NCI-H2171 treated with DMSO at 0.1 percent for 48 hours (cell line): Measurements from ENCODE around the gene ENTPD2.
"Not testable (repeated sequence)": the region's sequence is repeated elsewhere in the genome, so short reads cannot be mapped to it uniquely, and the experiment has no call there.

Experiments used
- DNase-seq: peaks from one replicate; lab custom pipeline; 2025; lab: John Stamatoyannopoulos, UW

Gene ENTPD2

DNA sequence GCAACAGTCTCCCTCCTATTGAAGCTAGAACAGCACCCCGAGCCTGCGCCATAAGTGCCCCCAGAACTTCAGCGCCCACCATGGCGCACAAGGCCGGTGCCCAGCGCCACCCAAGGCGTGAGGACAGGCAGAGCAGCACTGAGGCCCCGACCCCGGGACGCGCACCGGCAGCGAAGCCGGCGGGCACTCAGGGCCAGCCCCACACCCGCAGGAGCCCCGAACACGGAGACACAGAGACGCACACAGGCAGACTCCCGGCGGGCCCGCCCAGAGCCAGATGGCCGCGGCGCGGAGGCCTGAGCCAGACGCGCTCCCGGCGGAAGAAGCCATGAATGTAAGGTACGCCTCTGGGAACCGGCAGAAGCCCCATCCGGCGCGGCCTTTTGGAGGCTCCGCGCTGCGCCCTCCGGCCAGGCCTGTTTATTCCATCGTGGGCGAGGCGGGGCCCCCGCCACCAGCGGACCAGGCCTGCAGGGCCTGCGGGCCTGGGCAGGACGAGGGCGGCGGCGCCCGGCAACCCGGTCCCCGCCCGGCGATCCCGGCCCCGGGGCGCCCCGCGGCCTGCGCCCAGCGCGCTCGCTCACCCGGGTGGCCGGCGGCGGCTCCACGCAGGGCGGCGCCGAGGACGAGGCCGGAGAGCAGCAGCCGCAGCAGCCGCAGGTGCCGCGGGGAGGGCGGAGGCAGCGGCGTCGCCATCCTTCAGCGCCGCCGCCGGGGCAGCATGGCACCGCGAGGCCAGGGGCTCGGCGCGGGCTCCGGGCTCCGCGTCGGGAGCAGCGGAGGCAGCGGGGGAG is 8.4 kb downstream of the ENTPD2 start:
- peak; percentile 82 for DNase-seq

DNA sequence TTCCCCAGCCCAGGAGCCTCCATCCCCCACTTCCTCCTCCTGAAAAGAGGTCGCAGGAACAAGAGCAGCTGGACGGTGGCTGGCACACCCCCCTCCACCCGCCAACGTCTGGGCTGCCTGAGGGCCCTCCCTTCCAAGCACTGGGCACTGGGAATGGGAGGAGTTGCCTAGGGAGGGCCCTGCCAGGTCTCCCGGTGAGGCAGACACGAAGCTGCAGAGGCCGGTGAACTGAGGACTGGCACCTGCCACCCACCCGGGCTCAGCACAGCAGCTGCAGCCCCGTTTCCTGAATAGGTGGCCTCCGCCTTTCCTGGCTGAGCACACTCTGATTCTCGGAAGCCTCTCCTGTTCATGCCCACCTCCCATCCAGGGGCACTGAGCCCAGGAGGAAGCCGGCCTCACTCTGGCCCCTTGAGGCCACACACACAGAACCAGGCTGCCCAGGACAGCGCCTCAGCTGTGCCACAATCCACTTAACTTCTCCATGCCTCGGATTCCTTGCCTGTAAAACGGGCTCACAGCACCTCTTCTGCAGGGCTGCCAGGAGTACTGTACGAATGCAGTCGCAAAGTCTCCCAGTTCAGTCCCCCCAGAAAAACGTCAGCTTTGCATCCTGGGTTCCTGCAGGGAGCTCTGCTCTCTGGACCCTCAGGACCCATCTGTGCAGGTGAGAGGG is 9.2 kb downstream of the ENTPD2 start:
- DNase-seq, result peak; percentile 42

DNA sequence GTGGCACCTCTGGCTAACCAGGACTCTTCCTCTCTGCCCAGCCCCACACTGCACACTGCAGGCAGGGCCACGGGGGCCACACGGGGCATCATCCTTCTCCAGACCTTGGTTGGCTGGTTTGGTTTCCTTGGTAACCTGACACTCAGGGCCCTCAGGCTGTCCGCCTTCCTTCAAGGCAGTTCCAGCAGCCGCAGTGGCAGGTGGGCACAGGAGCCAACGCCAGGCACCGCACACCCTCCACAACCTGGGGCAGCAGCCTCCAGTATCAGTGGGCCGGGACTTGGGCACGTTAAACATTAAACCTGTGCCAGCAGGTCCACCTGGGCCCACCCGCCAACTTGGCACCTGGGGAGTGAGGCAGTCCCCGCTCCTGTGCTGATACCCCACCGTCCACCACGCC is 9.8 kb downstream of the ENTPD2 start:
- DNase-seq, result peak; percentile 23

DNA sequence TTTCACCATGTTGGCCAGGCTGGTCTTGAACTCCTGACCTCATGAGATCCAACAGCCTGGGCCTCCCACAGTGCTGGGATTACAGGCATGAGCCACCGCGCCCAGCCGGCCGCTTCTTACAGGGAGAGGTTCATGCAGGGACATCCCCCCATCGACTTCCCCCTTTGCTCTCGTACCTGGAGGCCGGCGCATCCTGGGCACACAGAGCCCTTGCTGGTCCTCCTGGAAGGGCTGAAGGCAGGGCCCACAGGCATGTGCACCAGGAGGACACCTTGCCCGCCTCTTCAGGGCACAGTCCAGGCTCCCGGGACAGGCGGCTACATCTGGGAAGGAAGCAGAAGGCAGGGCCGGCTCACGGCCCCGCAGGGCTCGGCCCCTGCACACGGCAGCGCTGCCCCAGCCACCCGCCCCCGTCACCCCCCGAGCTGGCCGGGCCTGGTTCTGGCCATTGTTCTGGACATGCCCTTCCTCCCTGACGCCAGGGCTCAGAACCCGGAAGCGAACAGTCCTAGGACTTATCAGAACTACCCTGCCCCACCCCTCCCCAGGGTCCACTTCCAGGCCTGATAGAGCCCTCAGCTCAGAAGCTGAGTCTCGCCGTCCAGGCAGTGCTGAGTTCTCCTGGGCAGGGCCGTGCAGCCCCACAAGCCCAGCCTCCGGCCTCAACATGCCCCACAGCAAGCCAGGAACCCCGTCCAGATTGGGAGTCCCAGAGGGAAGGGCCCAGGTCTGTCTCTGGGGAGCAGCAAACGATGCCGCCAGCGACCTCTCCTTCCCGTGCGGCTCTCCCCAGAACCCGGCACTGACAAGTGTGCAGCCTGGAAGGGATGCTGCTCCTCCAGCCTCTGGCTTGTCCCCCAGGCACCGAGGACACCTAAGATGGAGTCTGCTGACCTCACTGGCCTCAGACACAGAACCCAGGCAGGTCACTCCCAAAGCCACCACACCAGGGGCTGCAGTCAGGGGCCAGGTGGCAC is 10.8 kb downstream of the ENTPD2 start:
- DNase-seq, result no peak

DNA sequence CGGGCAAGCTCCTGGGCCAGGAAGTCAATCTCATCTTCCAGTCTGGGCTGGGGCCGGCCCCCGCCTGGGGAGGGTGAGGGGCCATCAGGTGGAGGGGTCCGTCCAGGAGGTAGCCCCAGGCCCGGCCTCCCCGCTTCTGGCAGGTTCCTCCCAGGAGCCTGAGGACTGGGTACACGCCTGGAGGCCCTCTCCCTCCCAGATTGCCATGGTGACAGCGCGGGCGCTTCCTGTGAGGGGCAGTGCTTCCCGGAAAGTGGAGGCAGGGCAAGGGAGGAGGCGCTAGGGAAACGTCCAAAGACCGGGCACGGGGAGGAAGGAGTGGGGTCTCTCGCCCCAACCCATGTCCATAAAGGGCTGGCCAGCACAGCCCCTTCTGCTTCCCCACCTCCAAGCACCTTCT is 12.7 kb downstream of the ENTPD2 start:
- DNase-seq, result no peak

DNA sequence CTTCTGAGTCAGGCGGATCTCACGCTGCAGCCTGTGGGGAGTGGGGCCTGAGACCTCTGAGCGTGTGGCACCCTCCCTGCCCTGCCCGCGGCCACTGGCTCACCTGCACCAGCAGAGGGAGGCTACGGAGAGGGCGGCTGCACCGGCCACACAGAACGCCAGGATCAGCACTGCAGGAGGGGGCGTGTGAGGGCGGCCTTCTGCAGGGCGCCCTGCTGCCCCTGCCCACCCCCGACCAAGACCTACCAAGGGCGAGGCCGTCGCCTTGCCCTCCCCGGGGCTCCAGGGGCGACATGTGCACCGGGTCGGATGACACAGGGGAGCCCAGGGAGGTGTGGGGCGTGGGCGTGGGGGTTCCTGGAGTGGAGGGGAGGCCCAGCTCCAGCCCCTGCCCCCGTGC is 13.3 kb downstream of the ENTPD2 start:
- no peak for DNase-seq

DNA sequence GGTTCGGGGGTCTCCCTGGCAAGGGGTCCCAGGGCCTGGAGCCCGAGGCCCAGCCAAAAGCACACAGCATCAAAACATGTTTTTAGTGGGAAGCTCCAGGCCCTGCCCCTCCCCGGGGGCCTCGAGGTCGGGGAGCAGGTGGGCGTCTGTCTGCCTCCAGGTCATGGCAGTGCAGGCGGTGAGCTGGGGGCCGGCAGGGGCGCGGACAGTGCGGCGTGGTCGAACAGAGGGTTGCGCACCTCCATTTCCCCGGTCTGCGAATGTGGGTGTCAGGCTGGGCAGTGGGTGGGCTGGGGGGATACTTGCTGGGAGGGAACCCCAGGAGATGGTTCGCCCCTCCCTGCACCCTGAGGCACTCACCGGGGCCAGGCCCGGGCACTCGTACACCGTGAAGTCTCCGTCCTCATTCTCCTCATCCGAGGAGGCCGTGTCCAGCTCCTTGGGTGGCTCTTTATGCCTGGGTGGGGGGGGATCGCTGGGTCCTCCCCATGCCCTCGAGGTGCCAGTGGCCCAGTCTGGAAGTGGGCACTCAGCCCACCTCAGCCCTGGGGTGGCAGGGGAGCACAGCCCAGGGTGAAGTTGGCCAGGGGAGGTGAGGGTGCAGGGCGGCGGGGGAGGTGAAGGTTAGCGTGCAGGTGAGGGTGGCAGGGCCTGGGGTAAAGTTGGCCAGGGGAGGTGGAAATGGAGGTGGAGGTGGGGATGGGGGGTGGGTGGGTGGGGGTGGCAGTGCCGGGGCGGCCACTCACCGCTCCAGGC is 14.1 kb downstream of the ENTPD2 start:
- DNase-seq, result no peak

DNA sequence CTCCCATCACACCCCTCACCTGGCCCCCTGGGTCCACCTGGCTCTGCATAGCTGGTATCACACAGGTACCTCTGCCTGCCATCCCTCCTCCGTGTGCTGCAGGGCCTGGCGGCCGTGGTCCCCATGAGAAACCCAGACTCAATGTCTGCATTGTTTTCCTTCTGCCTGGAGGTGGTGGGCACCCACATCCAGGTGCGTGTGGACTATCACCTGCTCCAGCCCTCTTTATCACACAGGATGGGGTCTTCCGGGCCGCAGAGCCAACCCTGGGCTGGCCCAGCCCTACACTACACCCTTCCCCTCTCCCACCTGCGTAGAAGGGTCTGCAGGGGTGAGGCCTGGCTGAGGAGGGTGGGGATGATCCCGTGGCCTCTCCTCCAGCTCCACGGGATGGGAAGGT is 14.9 kb downstream of the ENTPD2 start:
- no peak for DNase-seq

DNA sequence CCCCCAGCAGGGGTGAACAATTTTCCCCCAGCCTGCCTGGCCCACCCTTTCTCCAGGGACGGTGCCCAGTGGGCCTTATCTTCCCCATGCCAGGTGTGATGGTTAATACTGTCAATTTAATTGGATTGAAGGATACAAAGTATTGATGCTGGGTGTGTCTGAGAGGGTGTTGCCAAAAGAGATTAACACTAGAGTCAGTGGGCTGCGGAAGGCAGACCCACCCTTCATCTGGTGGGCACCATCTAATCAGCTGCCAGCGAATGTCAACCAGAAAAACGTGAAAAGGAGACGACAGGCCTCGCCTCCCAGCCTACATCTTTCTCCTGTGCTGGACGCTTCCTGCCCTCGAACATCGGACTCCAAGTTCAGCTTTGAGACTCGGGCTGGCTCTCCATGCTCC is 16.4 kb downstream of the ENTPD2 start:
- no peak for DNase-seq

DNA sequence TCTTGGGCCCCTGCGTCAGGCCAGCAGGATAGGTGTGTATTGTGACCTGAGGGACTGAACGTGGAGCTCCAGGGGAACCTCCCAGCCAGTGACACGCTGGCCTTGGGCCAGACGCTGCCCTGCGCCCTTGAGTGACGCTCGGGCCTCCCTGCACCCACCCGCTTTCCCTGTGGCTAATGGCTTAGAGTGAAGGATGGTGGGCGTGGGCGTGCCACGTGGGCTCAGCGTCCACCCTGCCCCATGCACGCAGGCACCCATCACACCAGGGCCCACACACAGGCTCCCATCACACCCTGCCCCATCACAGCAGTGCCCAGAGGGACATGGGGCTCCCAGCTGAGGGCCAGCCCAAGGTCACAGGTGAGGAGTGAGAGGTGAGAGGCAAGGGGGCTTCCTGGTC is 16.8 kb downstream of the ENTPD2 start:
- DNase-seq, result no peak

DNA sequence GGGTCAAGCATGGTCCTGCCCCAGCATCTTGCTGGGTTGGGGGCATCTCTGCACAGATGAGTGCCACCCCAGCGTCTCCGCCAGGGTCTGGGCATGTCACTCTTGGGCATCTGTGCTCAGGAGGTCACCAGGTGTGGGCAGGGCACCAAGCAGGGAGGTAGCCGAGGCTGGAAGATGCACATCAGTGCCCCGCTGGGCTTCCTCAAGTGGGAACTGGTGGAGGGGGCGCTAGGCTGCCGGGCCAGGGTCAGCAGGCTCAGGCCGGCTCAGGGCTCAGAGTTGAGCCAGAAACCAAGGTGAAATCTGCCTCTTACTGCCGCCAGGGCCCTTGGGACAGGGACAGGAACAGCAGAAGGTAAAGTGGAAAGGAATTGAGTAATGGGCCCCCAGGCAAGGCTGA is 17.9 kb downstream of the ENTPD2 start:
- DNase-seq, result no peak

DNA sequence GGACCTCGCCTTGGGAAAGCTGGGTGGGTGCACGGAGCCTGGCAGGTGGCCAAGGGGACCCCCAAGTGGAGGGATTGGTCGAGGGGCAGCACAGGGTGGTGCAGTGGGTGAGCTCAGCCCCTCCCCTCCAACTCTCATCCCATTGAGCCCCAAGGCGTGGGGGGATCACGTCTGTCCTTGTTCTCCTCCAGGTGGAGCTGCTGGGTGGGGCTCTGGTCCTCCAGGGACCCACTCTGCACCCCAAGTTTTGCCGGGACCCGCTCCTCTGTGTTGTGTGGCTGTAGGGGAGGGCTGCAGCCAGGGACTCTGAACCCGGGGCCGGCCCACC is 18.4 kb downstream of the ENTPD2 start:
- DNase-seq, result no peak

DNA sequence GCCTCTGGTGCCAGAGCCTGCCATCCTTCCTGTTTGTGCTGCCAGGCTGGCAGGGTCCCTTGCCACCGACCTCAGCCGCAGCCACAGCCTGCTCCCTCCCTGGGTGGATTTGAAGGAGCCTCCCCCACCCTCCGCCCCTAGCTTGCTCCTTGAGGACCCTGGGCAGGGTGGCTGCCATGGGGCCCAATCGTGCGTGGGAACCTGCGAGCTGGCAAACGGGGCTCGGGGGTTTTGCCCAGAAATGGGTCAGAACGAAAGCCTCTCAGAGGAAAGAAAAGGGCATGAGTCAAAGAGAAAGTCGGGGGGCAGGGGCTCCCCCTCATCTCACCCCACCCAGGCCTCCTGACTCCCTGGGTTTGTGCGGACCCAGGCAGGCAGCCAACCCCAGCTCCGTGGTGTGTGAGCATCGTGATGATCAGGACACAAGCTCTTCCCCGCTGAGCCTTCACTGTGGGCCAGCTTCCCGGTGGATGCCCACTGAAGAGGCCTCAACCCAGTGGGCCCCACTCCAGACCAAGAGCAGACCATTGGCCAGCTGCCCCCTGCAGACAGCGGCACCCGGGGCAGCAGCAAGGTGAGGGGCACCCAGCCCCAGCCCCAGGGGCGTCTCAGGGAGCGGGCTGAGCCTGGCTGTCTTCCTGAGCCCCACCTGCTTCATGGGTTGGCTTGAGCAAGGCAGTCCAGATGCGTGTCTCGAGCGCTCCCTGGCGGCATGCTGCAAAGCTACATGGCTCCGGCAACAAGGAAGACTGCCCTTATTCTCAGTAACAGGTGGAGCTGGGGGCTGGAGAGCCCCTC is 19.0 kb downstream of the ENTPD2 start:
- peak; percentile 96 for DNase-seq

DNA sequence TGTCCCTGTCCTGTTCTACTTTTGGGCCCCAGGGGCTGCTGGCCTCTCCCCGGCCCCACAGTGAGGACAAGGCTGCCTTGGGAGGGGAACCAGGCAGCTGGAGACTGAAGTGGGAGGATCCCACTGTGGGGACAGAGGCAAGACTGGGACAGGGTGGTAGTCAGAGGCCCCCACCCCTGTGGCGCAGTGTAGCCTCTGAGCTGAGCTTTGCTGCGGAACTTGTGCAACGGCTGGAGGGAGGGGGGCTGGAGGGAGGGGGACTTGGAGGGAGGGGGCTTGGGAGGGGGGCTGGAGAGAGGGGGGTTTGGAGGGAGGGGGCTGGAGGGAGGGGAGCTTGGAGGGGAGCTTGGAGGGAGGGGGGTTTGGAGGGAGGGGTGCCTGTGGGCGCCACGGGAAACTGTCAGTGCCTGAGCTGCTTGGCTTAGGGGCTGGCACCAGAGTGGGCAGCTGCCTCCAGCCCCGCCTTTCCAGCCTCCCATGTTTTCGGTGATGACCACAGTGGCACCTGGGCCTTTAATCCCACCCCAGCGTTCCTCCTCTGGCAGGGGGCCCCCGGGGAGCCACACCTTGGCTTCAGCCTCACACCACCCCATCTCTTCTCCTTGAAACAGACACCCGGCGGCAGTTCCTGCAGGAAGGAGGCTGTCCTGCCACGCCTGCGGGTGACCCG is 19.7 kb downstream of the ENTPD2 start:
- DNase-seq, result no peak

DNA sequence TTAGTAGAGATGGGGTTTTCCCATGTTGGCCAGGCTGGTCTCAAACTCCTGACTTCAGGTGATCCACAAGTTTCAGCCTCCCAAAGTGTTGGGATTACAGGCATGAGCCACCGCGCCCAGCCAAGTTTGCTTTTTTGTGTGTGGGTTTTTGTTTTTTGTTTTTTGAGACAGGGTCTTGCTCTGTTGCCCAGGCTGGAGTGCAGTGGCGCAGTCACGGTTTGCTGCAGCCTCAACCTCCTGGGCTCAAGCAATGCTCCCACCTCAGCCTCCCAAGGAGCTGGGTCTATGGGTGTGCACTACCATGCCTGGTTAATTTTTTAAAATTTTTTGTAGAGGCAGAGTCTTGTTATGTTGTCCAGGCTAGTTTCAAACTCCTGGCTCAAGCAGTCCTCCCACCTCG is 20.4 kb downstream of the ENTPD2 start:
- DNase-seq, result not testable (repeated sequence)

DNA sequence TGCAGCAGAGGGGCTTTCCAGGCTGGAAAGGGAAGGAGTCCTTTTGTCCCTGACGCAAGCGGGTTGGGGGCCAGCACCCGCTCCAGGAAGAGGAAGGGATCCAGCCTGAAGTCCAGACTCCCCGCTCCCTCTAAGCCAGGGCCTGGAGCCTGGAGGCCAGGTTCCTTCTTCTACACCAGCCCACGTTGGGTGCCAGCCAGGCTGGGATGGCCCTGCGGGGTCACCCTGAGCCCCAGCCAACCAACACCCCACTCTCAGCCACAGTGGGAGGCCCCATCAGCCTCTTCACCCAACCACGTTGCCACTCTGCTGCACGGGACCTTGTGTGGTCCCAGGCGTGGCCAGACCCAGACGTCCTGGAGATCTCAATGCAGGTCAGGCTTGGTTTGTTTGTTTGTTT is 21.0 kb downstream of the ENTPD2 start:
- no peak for DNase-seq

DNA sequence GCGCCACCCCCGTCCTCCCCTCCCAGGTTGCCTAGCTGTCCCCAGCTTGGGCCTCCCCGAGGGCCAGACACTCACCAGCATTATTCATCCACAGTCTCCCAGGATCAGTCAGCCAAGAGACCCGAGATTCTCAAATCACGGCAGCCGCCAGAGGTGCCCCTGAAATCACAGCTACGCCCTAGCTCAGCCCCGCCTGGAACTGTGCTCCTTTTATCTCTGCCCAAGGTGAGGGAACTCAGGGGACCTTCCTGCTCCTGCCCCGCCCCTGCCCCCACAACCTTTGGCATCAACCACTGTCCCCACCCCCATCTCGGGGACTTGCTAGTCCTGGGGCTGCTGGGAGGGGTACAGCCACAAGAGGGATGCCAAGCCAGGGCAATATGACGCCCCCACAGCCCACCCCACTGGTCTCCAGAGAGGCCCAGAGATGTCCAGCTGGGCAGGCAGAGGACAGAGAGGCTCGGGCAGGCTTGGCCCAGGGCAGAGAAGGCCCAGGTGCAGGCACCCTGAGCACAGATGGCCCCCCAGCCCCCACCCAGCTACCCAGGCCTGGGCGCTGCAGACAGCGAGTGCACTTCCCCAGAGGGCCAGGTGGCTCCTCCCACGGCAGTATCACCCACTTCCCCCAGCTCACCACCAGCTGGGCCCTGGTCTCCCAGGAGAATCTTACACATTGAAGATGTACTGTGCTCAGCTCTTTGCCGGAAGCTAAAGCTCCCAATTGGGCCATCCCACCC is 21.8 kb downstream of the ENTPD2 start, which contains the start of gene FUT7:
TSS of gene FUT7 (minus strand) at position 185 of the 737 bp plus-strand sequence. CDS start at position 88, 97 bp downstream.
- peak; percentile 73 for DNase-seq

DNA sequence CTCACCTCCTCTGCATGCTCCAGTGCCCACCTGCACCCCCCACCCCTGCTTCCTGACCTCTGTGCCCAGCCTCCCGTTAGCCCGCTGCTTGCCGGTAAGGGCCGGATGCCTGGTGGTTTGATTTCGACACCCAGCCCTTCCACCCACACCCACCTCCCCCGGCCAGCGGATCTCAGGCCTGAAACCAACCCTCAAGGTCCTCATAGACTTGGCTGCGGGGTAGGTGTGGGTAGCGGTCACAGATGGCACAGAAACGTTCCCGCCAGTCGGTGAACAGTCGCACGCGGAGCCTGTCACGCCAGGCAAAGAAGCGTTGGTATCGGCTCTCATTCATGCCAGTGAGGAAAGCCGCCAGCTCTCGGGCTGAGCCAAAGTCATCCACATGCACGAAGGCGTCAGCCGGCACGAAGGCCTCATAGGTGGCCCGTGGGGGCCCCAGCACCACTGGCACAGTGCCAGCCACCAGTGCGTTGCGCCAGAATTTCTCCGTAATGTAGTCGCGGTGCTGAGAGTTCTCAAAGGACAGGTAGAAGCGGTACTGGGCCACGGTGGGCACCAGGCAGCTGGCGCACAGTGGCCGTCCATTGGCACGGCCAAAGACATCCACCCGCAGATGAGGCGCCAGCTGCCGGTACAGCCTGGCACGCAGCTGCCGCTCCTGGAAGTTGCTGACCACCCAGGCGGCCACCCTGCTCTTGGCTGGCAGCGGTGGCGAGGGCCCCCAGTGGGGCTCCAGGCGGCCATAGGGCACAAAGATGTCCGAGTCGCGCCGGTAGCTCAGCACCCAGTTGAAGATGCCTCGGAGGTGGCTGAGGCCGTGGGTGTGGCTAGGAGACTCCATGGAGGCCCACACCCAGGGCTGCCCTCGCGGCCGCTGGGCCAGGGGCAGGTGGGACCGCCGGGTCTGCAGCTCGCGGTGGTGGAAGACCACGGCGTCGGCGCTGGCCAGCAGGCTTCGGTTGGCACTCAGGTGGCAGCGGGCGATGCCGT is 23.0 kb downstream of the ENTPD2 start:
- DNase-seq, result no peak
